Ammon's horn (tissue), 1 donor: ENCODE measurements around the gene SEC16B.

Experiments used
- DNase-seq: peaks from one replicate; pipeline ENCODE4 v3.0.0-alpha.2; 2016; ENCODE audit warnings: low spot score

SEC16B gene

DNA sequence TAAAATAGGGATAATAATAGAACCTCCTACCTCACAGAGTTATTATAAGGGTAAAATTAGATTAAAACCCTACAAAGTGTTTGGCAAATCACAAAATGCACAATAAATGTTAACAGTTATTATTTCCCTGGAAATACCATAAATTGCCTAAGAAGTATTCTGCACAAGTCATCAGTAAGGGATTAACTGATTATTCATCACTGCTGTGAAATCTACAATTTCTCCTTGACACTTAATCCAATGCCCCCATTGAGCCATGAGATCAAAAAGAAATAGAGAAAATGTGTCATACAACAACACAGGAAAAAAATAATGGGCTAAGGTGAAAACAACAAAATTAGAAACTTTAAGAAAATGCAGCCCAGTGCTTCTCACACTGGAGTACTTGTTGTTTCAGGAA, 6.7 kb upstream of the SEC16B start:
- DNase-seq = no peak

DNA sequence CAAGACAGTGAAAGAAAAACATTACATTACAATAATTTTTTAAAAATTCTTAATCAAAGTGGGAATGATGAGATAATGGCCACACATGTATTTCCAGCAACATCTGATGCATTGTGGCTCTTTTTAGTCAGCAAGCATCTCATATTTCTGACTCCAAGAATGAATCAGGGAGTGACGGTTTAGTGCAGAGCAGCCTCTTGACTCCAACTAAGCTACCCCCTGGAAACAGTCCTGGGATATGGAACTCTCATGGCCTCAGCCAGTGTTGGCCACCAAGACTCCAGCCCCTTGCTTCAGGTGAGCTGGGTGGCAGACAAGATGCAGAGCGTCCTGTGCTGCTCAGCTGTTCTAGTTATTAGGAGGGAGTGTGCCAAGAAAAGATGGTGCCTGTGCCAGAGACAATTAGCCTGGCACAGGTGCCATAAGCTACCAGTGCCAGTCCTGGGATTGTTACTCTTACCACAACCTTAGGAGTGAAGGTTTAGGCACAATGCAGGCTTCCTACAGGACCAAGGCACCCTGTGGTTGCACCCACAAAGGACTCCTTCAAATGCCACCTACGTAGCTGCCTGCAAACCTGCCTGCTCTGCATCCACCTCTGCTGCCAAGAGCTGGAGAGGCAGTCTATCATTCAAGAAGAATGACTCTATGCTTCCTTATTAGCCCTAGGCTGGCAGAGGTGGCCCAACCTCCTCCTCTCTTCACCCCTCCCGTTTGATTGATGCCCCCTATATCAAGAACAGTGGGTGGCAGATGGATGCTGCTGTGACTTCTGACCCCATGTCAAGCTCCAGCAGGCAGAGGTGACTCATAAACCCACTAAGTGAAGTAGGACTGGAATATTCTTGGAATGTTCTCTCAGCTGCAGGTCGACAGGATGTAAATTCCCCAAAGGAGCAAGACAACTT, 6.0 kb upstream of the SEC16B start:
- DNase-seq = no peak

DNA sequence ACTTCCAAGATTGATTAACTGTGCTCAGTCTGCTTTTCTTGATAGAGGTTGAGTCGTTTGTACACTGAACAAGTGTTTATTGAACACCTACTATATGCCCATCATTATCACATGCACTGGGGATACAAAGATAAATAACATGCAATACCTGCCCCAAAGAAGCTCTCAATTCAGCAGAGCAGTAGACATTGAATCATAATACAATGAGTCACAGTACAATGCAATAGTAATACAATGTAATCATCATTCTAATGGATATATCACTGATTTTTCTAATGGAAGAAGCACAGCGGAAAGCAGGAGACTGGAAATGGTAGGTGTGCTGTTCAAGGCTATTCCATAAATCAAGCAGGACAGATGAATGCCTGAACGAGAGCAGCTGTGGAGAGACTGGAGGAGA, 3.7 kb upstream of the SEC16B start:
- DNase-seq = no peak

DNA sequence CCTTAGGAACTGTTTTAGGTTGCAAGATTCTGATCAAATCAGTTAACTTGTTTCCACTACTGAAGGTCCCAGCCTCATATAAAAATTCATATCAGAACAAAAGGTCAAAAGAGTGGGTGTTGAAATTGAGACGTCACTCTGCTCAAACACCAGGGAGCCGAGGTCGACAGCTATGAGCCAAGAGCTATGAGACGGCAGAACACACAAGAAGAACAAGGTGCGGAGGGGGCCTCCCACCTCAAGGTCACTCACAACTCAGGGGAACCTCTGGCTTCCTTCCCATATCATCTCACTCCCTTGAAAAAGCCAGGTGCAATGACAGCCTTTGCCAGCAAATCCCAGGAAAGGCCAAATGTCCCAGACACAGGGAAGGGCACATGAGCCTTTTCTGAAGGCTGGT, 749 bp downstream of the SEC16B start:
- no peak for DNase-seq

DNA sequence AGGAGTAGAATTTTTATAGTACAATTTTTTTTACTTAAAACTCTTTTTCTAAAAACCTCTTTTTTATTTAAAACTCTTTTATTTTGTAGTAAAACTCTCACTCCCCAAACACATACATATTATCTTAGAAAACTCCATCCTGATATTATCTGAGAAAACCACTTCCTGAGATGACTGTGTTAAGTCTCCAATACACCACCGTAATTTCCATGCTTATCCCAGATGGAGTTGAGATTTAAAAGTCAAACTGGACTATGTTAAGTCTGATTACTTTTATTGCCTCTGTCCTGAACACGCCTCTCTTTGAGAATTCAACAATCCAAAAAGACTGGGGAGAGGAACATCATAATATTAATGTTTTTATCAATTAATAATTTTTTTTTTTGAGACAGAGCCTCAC, 3.7 kb downstream of the SEC16B start:
- no peak for DNase-seq

DNA sequence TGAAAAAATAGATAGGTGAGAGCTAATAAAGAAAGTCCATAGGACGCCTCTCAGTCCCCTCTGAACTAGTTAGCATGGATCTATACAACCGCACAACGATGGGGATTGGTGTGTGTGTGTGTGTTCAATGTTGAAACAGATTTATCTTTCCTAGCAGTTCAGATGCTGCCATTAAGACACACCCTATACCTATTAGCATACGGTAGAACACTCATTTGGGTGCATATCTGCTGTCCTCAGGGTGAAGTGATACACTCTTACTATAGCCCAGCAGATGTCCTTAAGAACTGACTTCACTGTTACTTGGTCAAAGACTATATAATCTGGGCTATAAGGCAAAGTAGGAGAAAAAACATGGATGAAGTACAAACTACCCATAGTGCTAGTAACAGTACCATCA, 4.6 kb downstream of the SEC16B start:
- DNase-seq = no peak

DNA sequence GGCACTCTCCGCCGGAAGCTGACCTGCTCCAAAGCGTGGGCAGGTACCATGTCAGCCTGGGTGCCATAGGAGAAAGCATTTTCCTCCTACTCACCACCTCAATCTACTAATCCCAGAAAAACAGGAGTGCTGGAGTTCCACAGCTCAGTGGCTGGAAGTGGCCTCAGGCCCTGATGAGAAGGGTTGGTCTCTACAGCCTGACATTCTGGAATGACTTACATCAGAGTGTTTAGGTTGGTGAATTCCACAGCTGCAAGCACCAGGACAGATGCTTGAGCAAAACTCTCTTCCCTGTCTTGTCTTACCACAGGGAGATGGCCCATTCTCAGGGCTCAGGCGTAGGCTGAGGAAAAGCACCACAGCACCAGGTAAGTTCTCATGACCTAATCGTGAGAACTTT, 5.5 kb downstream of the SEC16B start:
- DNase-seq = no peak

DNA sequence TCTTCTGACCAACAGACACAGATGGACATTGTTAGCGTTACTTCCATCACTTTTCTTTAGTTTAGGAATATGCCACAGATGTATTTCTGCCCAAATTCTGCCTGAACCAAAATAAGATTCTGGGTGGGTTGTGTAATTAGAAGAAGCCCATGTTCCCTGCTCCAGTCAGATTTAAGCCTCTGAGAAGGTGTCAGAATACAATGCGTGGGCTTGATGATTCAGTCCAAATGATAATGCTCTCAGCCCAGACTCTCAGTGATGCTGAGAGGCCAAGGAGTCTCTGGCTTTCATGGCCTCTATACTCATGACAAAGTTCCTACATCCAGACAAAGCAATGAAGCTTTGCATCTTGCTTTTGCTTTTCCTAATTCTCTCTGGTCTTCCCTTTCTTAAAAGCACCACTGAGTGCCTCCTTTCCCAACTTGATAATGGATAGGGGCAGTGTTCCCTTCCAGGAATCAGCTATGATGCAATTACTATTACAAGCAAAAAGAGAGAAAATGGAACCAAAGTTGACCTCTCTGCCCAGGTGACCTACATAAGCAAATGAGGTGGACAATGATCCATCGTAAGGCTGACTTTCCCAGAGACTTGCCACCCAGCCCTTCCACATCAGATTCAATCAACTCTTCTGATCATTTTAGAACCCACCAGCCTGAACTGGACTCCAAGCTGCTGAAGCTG, 8.8 kb downstream of the SEC16B start:
- DNase-seq = no peak

DNA sequence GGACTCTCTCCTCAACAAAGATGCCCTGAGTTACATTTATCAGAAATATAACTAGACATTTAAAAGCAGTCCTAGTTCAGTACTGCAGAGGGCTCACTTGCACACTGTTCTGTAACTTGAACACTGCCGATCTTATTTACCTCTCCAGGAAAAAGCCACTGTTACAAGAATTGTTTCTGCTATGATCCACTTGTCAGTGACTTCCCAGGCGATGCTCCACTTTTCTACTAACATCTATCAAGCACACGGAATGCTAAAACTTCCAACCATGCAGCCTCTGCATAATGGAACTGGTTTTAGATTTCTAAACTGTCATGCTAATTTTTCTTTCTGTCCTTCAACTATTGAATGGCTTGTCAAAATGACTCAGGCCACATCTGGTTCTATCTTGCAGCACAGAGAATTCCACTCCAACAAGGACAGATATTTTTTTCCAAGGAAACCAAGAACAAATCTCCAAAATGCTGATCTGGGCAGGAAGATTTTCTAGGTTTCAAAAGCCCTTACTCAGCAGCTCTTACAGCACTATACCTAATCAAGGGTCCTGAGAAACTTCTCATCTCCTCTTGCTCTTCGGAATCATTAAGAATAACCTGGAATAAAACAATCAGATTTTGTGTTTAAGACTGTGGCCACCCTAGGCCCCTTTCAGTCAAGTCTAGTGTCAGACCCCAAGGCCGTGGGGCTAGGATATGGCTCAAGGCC, 9.9 kb downstream of the SEC16B start:
- DNase-seq = peak; percentile 54

DNA sequence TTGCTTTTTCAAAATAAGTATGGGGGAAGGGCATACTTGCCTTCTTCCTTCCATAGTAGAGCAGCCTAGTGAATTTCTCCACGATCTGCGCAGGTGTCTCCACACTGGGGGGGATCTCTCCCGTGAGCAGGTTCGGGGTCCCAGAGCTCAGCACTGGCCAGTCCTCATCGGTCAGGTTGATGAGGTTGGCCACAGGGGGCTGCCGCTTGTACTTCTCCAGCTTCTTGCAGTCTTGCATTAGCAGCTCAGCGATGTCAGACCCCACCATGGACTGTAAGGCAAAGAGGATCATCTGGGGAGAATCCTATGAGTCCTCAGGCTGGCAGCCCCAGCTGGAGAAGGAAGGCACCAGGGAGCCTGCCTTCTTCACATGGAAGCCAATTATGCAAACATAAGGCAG, 11.8 kb downstream of the SEC16B start:
- DNase-seq = no peak

DNA sequence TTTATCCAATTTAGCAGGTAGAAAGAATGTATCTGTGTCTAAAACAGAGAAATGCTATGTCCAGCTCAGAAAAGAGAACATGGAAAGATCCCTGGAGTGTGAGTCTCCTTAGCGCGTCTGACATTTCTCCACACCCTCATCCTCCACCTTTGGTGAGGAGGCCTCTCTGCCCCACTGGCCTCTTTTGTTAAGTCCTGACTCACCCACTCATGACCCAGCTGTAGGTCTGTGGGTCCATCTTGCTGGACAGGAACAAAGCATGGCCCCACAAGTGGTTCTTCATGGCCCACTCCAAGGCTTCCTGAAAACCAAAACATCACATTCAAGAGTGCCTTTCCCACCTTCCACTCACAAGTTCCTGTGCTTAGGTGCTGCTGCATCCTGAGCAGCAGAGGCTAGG, 15.8 kb downstream of the SEC16B start:
- no peak for DNase-seq

DNA sequence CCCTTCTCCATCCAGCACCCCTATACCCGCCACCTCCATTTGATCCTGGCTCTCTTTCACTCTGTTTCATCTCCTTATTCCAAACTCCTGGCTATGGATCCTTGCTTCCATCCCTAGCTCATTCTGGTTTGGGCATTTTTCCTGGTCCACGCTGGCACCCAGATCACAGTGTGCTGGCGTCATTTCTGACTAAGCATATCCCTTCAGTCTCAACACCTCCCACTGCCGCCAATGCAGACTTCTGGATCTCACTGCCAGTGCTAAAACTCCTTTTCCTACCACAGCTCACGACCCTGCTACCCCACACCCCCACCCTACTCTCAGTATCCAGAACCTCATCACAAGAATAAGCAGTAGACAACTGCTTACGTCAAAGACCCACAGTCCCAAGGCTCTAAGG, 16.3 kb downstream of the SEC16B start:
- peak; percentile 46 for DNase-seq

DNA sequence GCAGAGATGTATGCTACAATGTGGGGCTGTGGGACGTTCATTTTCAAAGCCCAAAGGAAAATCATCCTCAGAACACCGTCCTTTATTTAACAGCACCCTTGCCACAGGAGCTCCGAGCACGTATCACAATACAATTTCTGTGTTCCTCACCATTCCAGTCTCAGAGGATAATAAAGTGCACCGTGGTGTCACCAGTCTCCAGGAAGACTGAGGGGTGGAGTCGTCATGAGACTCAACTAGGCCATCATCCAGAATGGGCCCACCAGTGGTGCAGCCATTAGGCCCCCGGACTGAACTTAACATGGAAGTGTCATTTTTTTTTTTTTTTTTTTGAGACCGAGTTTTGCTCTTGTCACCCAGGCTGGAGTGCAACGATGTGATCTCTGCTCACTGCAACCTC, 17.2 kb downstream of the SEC16B start:
- DNase-seq = no peak

DNA sequence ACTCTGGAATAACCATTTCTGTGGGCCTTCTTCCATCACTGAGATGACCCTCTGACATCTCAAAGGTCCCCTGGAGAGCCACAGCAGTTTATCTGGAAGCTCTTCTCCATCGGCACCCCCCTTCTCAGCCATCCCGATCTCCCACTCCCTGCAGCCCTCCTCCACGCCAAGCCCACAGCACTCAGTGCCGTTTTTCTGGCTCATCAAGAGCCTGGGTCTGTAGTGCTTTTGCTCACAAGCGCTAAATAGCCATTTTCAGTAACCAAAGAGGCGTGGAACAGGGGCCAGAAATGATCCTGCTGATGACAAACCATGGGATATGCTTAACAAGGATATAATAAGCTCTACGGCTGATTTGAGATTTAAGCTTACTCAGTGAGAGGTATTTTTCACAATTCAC, 17.6 kb downstream of the SEC16B start:
- DNase-seq = no peak

DNA sequence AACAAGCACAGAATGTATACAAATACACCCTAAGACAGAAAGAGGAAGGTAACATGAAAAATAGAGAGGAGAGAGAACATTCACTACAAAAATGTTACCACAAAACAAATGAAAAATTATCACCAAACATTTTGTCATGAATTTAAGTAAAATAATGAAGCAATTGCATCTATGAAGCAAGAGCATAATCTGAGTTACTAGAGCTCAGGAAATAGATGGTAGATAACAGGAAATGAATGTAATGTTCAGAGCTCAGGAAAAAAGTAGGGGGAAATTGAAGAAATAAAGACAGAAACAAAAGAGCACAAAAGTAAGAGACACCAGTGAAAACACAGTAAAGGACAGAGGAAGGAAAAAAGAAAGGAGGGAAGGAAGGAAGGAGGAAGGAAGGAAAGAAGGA, 19.4 kb downstream of the SEC16B start:
- DNase-seq = no peak

DNA sequence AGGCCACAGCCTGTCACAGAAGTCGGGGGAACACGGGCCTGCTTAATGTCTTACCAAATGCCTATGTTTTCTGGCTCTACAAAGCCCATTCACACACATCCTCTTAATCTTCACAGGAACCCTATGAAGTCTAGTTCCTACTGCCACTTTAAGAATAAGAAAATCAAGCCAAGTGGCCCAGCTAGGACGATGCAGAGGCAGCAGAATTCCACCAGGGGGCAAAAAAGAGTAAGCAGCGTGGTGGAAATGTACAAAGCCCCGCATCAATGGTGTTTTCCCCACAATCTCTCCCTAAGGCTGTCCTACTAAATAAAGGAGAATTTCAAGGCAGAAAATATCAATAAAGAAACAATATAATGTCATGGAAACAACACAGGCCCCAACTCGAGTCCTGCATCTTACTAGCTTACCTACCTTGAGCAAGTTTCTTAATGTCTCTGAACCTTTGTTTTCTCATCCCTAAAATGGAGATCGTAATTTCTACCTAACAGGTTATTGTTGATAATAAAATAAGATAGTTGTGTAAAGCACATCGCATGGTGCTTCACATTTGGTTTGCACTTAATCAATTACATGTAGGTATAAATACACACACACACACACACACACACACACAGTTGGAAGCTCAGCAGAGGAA, 21.4 kb downstream of the SEC16B start:
- peak; percentile 81 for DNase-seq

DNA sequence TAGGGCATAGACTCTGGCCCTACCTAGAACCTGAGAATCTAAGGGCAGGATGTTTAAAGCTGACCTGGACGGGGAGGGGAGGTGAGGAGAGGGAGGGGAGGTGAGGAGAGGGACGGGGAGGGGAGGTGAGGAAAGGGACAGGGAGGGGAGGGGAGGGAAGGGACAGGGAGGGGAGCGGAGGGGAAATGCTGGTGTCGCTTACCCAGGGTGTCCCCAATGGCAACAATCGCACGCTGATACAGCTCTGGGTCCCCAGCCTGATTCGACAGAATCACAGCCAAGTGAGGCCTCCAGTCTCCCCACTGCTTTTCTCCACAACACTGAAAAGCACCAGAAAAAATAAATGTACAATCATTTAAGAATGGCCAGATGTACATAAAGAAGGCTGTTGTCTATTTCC, 22.2 kb downstream of the SEC16B start:
- no peak for DNase-seq

DNA sequence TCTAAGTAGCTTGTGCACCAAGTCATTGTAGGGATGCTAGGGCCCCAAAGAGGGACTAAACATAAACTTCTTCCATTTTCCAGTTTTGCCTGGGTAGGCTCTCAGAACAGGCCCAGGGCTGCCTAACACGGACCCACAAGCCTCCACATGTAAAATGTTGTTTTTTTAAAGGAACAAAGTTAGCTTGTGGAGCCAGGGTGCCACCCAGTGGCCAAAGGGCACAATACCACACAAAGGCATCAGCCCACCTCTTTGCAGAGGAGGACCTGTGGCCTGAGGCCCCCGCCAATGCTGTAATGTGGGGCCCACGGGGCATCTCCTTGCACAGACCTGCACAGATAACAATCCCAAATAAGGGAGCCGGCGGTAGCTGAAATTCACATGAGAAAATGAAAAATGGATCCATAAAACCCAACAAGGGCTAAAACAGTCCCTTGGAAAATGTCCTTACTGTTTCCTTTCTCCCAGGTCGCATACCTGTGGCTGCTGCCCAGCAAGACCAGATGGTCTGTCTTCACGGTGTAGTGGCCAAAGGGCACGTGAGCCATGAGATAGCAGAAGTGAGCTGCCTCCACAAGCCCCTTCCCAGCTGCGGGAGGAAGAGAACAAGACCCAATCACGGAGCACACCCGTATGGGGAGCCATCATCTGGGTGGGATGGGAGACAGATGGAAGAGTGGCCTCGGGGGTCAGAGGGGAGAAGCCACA, 23.8 kb downstream of the SEC16B start:
- DNase-seq = peak; percentile 77

DNA sequence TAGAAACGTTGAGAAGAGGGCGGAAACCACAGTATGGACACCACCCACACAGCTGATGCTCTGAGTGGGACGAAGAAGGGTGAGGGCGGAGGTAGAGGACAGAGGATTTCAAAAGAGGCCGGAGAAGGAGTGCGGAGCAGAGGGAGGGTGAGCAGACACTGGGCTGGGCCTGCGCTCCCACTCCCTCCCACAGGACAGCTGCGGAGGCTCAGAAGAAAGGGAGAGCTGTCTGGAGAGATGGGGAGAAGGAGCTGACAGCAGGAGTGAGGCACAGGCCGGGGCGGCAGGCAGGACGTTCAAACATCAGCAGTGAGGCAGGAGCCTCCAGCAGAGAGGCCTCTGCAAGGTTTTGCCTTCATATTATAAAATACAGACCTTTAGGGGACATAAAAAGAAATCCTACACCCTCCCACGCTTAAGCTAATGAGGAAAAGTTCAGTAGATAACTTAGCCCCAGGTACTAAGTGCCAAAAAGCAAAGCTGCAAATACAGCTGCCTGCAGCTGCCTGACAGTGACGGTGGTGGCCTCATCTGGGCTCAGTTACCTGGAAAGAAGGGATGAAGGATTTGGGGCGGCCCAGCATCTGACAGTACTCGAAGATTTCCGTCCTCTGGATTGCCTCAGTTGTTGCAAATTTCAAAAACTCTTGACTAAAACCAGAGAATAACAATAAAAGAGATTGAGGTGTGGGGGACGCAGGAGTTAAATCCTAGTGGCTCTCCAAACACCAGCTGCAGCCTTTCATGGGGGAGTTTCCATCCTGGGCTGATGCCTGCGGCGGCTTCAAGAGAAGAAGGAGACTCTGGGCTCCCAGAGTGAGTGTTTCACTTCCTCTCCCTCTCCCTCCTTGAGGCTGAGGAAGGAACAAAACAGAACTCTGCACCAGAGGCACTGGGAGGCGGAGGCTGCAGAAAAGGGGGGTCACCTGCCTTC, 25.6 kb downstream of the SEC16B start:
- no peak for DNase-seq

DNA sequence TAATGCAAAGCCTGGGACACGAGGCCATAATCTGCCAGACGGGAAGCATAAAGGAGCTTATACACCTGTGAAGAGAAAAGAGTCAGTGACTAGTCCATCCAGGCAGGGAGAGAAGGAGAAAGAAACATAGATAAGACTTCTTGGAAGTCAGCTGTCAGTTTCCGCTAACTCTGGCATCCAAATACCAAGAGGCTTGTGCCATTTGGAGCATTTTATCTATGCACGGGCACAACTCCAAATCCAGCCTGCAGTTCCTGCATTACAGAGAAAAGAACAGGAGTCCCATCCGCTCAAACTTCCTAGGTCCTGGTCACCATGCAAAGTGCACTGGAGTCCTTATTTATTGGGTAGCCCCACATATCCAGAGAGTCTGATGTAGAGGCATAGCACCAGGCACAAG, 27.9 kb downstream of the SEC16B start:
- no peak for DNase-seq

DNA sequence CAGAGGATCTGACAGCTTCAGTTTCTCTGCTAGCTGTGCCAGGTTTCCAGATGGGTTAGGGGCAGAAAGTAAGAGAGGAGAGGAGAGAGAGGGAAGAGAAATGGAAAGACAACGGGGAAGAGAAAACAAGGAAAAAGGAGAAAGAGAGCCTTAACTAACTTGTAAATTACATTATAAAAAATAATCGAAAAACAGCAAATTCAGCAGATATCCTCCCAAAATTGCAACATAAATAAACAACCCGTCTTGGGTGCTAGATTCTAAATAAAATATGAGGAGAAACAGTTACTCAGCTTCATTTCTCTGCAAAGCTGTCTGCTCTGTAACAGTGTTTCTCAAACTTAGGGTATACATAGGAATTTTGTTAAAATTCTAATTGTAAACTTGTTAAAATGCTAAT, 29.2 kb downstream of the SEC16B start:
- no peak for DNase-seq
